ENCODE data around the gene OCLN. TPM values are rescaled to one million over a fixed set of nuclear protein-coding genes. Genes with fewer than 3 reads are reported as not detected.

OCLN gene
- total RNA-seq, 1 donor from 2014 or later, result 2.0 TPM

DNA sequence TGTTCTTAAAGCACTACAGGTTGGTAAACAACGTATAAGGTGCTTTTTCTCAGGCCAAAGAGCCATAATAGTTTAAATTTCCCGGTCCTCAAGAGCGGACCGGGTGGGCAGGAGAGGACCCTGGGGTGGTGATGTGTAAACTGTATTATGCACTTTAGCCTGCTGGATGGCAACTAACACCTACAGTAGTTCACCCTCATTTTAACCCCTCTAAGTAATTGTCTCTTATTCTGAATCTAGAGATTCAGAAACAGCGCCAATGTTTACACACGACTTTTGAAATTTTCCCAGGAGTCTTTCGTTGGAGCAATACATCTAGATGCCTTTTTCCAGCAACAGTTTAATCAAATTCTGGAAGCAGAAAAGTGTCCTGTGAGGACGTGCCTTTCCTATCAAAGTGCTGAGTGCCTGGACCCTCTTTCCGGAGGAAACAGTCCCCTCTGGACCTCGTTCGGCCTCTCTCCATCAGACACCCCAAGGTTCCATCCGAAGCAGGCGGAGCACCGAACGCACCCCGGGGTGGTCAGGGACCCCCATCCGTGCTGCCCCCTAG is 676 bp upstream of the OCLN start:
- Histone ChIP-seq H3K4me3 (peak overlapping the region; percentile 69), H3K4me1 (peaks cover 24% of the 10 kb centered on the region), H3K36me3 (no peaks in the 10 kb centered on the region), H3K9me3 (replicated peaks) (no peaks in the 10 kb centered on the region), H3K27me3 (ENCODE audit: low read depth) (peaks cover 75% of the 10 kb centered on the region), H3K27ac (replicated peaks) (no peak overlapping the region)
- intact Hi-C loops (cut with micrococcal nuclease), result no loop called here
- no peak for DNase-seq
- TF ChIP-seq, protein P1, sequence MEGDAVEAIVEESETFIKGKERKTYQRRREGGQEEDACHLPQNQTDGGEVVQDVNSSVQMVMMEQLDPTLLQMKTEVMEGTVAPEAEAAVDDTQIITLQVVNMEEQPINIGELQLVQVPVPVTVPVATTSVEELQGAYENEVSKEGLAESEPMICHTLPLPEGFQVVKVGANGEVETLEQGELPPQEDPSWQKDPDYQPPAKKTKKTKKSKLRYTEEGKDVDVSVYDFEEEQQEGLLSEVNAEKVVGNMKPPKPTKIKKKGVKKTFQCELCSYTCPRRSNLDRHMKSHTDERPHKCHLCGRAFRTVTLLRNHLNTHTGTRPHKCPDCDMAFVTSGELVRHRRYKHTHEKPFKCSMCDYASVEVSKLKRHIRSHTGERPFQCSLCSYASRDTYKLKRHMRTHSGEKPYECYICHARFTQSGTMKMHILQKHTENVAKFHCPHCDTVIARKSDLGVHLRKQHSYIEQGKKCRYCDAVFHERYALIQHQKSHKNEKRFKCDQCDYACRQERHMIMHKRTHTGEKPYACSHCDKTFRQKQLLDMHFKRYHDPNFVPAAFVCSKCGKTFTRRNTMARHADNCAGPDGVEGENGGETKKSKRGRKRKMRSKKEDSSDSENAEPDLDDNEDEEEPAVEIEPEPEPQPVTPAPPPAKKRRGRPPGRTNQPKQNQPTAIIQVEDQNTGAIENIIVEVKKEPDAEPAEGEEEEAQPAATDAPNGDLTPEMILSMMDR (IDR thresholded peaks at IDR 0.05; ENCODE audit: borderline replicate concordance), result no peak

DNA sequence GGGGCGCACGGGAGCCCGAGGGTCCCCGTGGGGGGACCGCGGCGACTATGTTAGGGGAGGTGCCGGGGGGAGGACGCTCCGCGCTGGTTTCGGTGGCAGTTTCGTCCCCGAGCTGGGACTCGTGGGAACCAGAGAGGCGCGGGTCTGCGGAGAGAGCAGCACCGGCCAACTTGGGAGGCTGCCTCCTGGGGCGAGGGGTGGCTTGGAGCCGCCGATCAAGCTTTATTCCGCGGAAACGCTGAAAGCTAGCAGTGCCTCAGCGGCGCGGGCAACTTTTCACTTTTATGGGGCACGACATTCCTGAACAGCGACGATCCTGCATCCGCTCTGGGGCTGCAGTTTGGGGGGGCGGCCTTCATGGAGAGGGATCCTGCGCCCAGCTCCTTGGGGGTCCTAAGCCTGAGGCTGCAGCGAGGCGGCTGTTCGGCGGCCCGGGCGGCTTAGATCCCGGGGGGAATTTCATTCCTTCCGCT is 369 bp downstream of the OCLN start:
- Histone ChIP-seq H3K4me3 (peak overlapping the region; percentile 69), H3K27me3 (ENCODE audit: low read depth) (peaks cover 69% of the 10 kb centered on the region), H3K9me3 (replicated peaks) (no peaks in the 10 kb centered on the region), H3K4me1 (peaks cover 24% of the 10 kb centered on the region), H3K27ac (replicated peaks) (no peak overlapping the region), H3K36me3 (no peaks in the 10 kb centered on the region)
- intact Hi-C loops (cut with micrococcal nuclease), result no loop called here
- TF ChIP-seq, protein P1 (IDR thresholded peaks at IDR 0.05; ENCODE audit: borderline replicate concordance), result no peak
- DNase-seq, result no peak

DNA sequence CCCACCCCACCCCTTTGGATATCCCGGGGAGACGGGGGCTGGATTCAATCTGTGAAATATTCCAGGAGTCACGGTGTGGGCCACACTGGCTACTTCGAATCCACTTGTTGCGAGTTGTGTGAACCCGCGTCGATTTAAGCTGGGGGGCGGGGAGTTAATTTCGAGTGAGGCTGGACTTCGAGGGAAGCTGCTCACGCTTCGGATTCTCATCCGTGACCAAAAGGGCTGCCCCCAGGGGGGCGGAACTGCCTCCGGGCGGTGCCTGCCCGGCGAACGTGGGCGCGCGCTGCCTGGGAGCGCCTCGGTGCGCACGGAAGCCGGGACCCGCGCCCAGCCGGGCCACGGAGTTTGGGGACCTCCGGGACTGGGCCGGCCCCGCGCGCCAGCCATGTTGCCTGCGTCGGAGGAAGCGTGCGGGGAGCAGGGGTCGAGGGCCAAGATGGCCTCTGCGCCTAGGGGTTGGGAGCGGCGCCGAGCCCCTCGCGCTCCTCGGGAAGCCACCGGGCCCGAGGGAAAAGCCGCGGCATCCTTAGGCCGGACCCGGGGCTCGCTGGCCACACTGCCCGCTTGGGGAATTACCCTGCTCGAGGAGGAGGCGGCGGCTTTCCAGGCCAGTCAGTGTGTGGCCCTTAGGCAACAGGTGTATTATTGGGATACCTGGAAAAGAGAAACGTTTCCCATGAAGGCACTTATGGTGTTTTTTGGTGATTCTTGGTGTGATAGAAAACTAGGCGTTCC is 975 bp downstream of the OCLN start:
- TF ChIP-seq, protein P1 (IDR thresholded peaks at IDR 0.05; ENCODE audit: borderline replicate concordance), result no peak
- DNase-seq, result no peak
- peaks cover 72% of the 10 kb centered on the region for H3K27me3 ChIP-seq (ENCODE audit: low read depth)
- intact Hi-C loops (cut with micrococcal nuclease), result no loop called here
- H3K4me3 ChIP-seq, result peak overlapping the region; percentile 69
- H3K9me3 ChIP-seq (replicated peaks), result no peaks in the 10 kb centered on the region
- no peak overlapping the region for H3K27ac ChIP-seq (replicated peaks)
- H3K4me1 ChIP-seq, result peaks cover 24% of the 10 kb centered on the region
- H3K36me3 ChIP-seq, result no peaks in the 10 kb centered on the region

- intact Hi-C loops (cut with micrococcal nuclease), result no loop called here
- Histone ChIP-seq H3K9me3 (replicated peaks) (no peaks in the 10 kb centered on the region), H3K27ac (replicated peaks) (no peak overlapping the region), H3K36me3 (no peaks in the 10 kb centered on the region), H3K27me3 (ENCODE audit: low read depth) (peaks cover 81% of the 10 kb centered on the region), H3K4me3 (peak overlapping the region; percentile 69), H3K4me1 (peaks cover 24% of the 10 kb centered on the region)
- TF ChIP-seq, protein P1 (IDR thresholded peaks at IDR 0.05; ENCODE audit: borderline replicate concordance), result no peak
- DNase-seq, result no peak
These were observed 1.9 kb downstream of the OCLN start for GRCh38 chr5:69494452-69494851.

- no peak overlapping the region for H3K27ac ChIP-seq (replicated peaks)
- TF ChIP-seq, protein P1 (IDR thresholded peaks at IDR 0.05; ENCODE audit: borderline replicate concordance), result no peak
- no peak for DNase-seq
- H3K4me3 ChIP-seq, result no peak overlapping the region
- no peaks in the 10 kb centered on the region for H3K36me3 ChIP-seq
- peaks cover 21% of the 10 kb centered on the region for H3K4me1 ChIP-seq
- H3K9me3 ChIP-seq (replicated peaks), result no peaks in the 10 kb centered on the region
- H3K27me3 ChIP-seq (ENCODE audit: low read depth), result peaks cover 92% of the 10 kb centered on the region
- intact Hi-C loops (cut with micrococcal nuclease), result no loop called here
These were observed 4.5 kb downstream of the OCLN start for GRCh38 chr5:69497006-69497520.
